Psoas muscle (tissue), 8 donors: ENCODE results near the gene AMFR. TPM values are rescaled to one million over a fixed set of nuclear protein-coding genes. Genes with fewer than 3 reads are reported as not detected.

Experiments
- ATAC-seq, 4 donors: fragments of 200-7000 bp; cut with Tn5 transposase; one replicate each; pipeline ENCODE4 v1.9.1; 2020; ENCODE audit warnings: moderate library complexity in 3 of 4, mild to moderate bottlenecking in 2 of 4
- DNase-seq, 2 donors: peaks; one replicate each; pipeline ENCODE4 v3.0.0-alpha.2; 2020
- H3K27ac ChIP-seq: fragments of 200-600 bp; one replicate; pipeline ENCODE4 v1.8.0; 2022
- H3K27me3 ChIP-seq, 3 donors: fragments of 200-600 bp in 1 of 3; one replicate each; pipeline versions ENCODE4 v1.6.1 to v1.8.0; 2013 to 2022; ENCODE audit warnings: low read length in 2 of 3, mild to moderate bottlenecking in 2 of 3, moderate library complexity in 1 of 3; ENCODE audit not compliant: insufficient read depth in 3 of 3
- H3K36me3 ChIP-seq, 2 donors: fragments of 200-600 bp in 1 of 2; one replicate each; pipeline versions ENCODE4 v1.6.1 to v1.8.0; 2013 to 2022; ENCODE audit warnings: low read depth in 1 of 2, mild to moderate bottlenecking in 1 of 2, moderate library complexity in 1 of 2; ENCODE audit not compliant: insufficient read depth in 1 of 2
- H3K4me1 ChIP-seq: fragments of 200-600 bp; one replicate; pipeline ENCODE4 v1.8.0; 2022
- H3K4me3 ChIP-seq: fragments of 200-600 bp; one replicate; pipeline ENCODE4 v1.8.0; 2022; ENCODE audit warnings: mild to moderate bottlenecking
- H3K9me3 ChIP-seq: fragments of 200-600 bp; one replicate; pipeline ENCODE4 v1.8.0; 2022
- CTCF ChIP-seq: fragments of 200-600 bp; IDR thresholded peaks from one replicate; pipeline ENCODE4 v1.8.0; 2022; ENCODE audit warnings: antibody characterized with exemption
- WGBS, 3 donors: extraction: QIAGEN DNeasy Blood & Tissue Kit; methylation state at CpG; one replicate each; pipeline versions ENCODE4 v1.1.6 to v1.1.7; 2013; 5-methylcytosine and 5-hydroxymethylcytosine counted together
- intact Hi-C, 2 donors: fragments of 100-400 bp; cut with DNase I; formaldehyde crosslinking; loops; one replicate each; pipeline versions ENCODE4 v1.11.0 to v1.14.2; 2022
- polyA plus RNA-seq, 3 donors: library from polyadenylated mRNA; stranded (reverse); fragments of 200-250 nt; gene quantifications; one replicate each; pipeline ENCODE4 v1.2.3, GENCODE V29; 2013
- total RNA-seq, 4 donors: library from RNA; stranded (reverse); fragmentation: NEBNext Ultra II Directional in 2 of 4; extraction: Animal tissue kit (Norgen Biotek cat#: 25700) in 2 of 4; gene quantifications; one replicate each; pipeline versions ENCODE4 v1.2.1 to v1.2.4, GENCODE V29; 2021 to 2023
- donor health status: healthy with polysubstance abuse.
- donor health status: DM: no; HTN: no; CAD: no; lungs with moderate emphysema.
- donor health status: Bipolar disorder and iron deficiency.
- donor health status: healthy.
- donor health status: DM: yes; HTN: yes; CAD: no.
- donor health status: DM: no; HTN: no; CAD: no.
- donor health status: DM: no; HTN: no; CAD: no.
- donor health status: DM: yes; HTN: yes; CAD: no.

Gene AMFR
- total and polyA plus RNA-seq, 7 donors: 106 to 453 (median 193) TPM

GRCh38 chr16:56320056-56320455, 105.3 kb downstream of the AMFR start:
- no peak for TF ChIP-seq CTCF
- Histone ChIP-seq H3K36me3 (no peaks in the 10 kb centered on the region), H3K4me1 (peaks cover 4% of the 10 kb centered on the region), H3K27ac (no peak overlapping the region), H3K9me3 (no peaks in the 10 kb centered on the region), H3K4me3 (no peak overlapping the region), H3K27me3 (peaks cover 0 to 5% (median 0%) of the 10 kb centered on the region in 3 donors)
- WGBS, 3 donors: 89 to 95% (median 93%) methylated on average over 8 of the region's 8 CpGs
- no peak for DNase-seq
- ATAC-seq: no peak
- intact Hi-C loops: loop anchor here in 1 of 2 donors (2.0 kb wide), 1 partner anchor 375 kb away; no protein-coding TSS in a partner anchor

- no peak for DNase-seq
- TF ChIP-seq CTCF: no peak
- peaks cover 0 to 5% (median 0%) of the 10 kb centered on the region in 3 donors for H3K27me3 ChIP-seq
- H3K27ac ChIP-seq: no peak overlapping the region
- intact Hi-C loops: loop anchor here (2.0 to 10.0 kb wide), 3 partner anchors 277 to 605 kb away; no protein-coding TSS in a partner anchor
- WGBS, 3 donors: 90 to 93% (median 92%) methylated on average over 5 to 6 of the region's 6 CpGs
- H3K4me3 ChIP-seq: no peak overlapping the region
- H3K36me3 ChIP-seq: no peaks in the 10 kb centered on the region
- H3K9me3 ChIP-seq: no peaks in the 10 kb centered on the region
- no peak for ATAC-seq
- peaks cover 4% of the 10 kb centered on the region for H3K4me1 ChIP-seq
These were observed 106.0 kb downstream of the AMFR start for GRCh38 chr16:56319376-56319775.

GRCh38 chr16:56318827-56319140, 106.6 kb downstream of the AMFR start:
- no peak for DNase-seq
- intact Hi-C loops: loop anchor here (2.0 to 10.0 kb wide), 3 partner anchors 276 to 604 kb away; no protein-coding TSS in a partner anchor
- no peaks in the 10 kb centered on the region for H3K9me3 ChIP-seq
- no peaks in the 10 kb centered on the region for H3K36me3 ChIP-seq
- no peak for TF ChIP-seq CTCF
- H3K4me1 ChIP-seq: peaks cover 4% of the 10 kb centered on the region
- no peak overlapping the region for H3K4me3 ChIP-seq
- peaks cover 0 to 5% (median 0%) of the 10 kb centered on the region in 3 donors for H3K27me3 ChIP-seq
- no peak for ATAC-seq
- 62 to 93% (median 68%) methylated on average over 1 of the region's 1 CpG for WGBS, 3 donors
- no peak overlapping the region for H3K27ac ChIP-seq

GRCh38 chr16:56317998-56318826, 107.1 kb downstream of the AMFR start:
- Histone ChIP-seq H3K9me3 (no peaks in the 10 kb centered on the region), H3K36me3 (no peaks in the 10 kb centered on the region), H3K27ac (no peak overlapping the region), H3K4me3 (peak overlapping the region; percentile 52), H3K4me1 (peaks cover 4% of the 10 kb centered on the region), H3K27me3 (peaks cover 0 to 5% (median 0%) of the 10 kb centered on the region in 3 donors)
- peak; percentile 96 to 99 (median 99) for ATAC-seq
- intact Hi-C loops: loop anchor here (2.0 to 10.0 kb wide), 3 partner anchors 276 to 603 kb away; no protein-coding TSS in a partner anchor
- peak; percentile 92 for TF ChIP-seq CTCF
- 15 to 22% (median 16%) methylated on average over 20 to 28 of the region's 28 CpGs for WGBS, 3 donors
- peak; percentile 83 to 90 for DNase-seq
